H1 (cell line): ENCODE results near the gene RPGRIP1. TPM values are rescaled to one million over a fixed set of nuclear protein-coding genes. Genes with fewer than 3 reads are reported as not detected.

Source experiments
- CTCF ChIA-PET: fragments of 300-600 bp; sonication (Branson Sonifier 250); formaldehyde crosslinking; loops from one replicate; lab custom pipeline; 2021; ENCODE audit not compliant: partially characterized antibody; lab: Charles Lee
- POLR2A ChIA-PET: fragments of 300-600 bp; sonication (Branson Sonifier 250); formaldehyde crosslinking; loops from one replicate; lab custom pipeline; 2021; ENCODE audit warnings: inconsistent platforms; ENCODE audit not compliant: partially characterized antibody; lab: Charles Lee
- DNase-seq, 2 experiments: peaks; one replicate each; pipeline versions ENCODE4 v3.0.0 to v3.0.0-alpha.2; 2010 to 2022; ENCODE audit warnings: low spot score in 2 of 2, low read depth in 1 of 2, mixed read lengths in 1 of 2
- FAIRE-seq: peaks from 2 replicates; lab custom pipeline; 2011; peaks lifted over from hg19 to GRCh38; lab: Jason Lieb, UNC
- H2AFZ ChIP-seq: 2 replicates; pipeline ENCODE4 v1.8.1; 2012; ENCODE audit warnings: low read length, inconsistent platforms
- H2AK5ac ChIP-seq: 2 replicates; pipeline ENCODE4 v1.6.1; 2013; ENCODE audit warnings: low read depth, low read length
- H2BK120ac ChIP-seq: replicated peaks from 2 replicates; pipeline ENCODE3; 2013; ENCODE audit warnings: low read depth, low read length, inconsistent platforms
- H2BK12ac ChIP-seq: 2 replicates; pipeline ENCODE4 v1.6.1; 2013; ENCODE audit warnings: low read depth, low read length
- H2BK15ac ChIP-seq: 2 replicates; pipeline ENCODE4 v1.6.1; 2013; ENCODE audit warnings: low read length
- H2BK20ac ChIP-seq: 2 replicates; pipeline ENCODE4 v1.6.1; 2013; ENCODE audit warnings: low read length
- H2BK5ac ChIP-seq: 2 replicates; pipeline ENCODE4 v1.6.1; 2013; ENCODE audit warnings: low read depth, low read length
- H3K14ac ChIP-seq: 2 replicates; pipeline ENCODE4 v1.6.1; 2013; ENCODE audit warnings: inconsistent platforms; ENCODE audit not compliant: insufficient read length
- H3K18ac ChIP-seq: 2 replicates; pipeline ENCODE4 v1.6.1; 2013; ENCODE audit warnings: low read length; ENCODE audit errors: extremely low read depth
- H3K23ac ChIP-seq: 2 replicates; pipeline ENCODE4 v1.6.1; 2013; ENCODE audit warnings: inconsistent platforms; ENCODE audit not compliant: insufficient read length
- H3K23me2 ChIP-seq: 2 replicates; pipeline ENCODE4 v1.6.1; 2013; ENCODE audit warnings: low read depth, low read length
- H3K27ac ChIP-seq: 2 replicates; pipeline ENCODE4 v1.6.1; 2011; ENCODE audit warnings: low read depth, low read length, inconsistent platforms
- H3K27me3 ChIP-seq, 4 experiments: replicated peaks in 1 of 4; 1 replicate in 1 of 4; 2 replicates in 3 of 4; pipeline versions ENCODE4 v1.6.1 to v1.8.1; 2011 to 2013; ENCODE audit warnings: low read length in 3 of 4, mild to moderate bottlenecking in 3 of 4, inconsistent platforms in 2 of 4, mixed read lengths in 2 of 4, moderate library complexity in 1 of 4; ENCODE audit not compliant: control insufficient read depth in 3 of 4, insufficient read depth in 3 of 4; ENCODE audit errors: extremely low read depth in 1 of 4
- H3K36me3 ChIP-seq, 4 experiments: 2 replicates each; pipeline versions ENCODE4 v1.6.1 to v1.8.1; 2011 to 2013; ENCODE audit warnings: mild to moderate bottlenecking in 4 of 4, low read length in 3 of 4, moderate library complexity in 2 of 4, control low read depth in 1 of 4, inconsistent platforms in 1 of 4; ENCODE audit not compliant: insufficient read depth in 4 of 4, control insufficient read depth in 2 of 4
- H3K4ac ChIP-seq: replicated peaks from 2 replicates; pipeline ENCODE3; 2013; ENCODE audit warnings: low read length, low read depth, mixed read lengths, inconsistent platforms; ENCODE audit not compliant: insufficient read length
- H3K4me1 ChIP-seq, 4 experiments: replicated peaks in 1 of 4; 1 replicate in 1 of 4; 2 replicates in 3 of 4; pipeline versions ENCODE4 v1.6.1 to v1.8.1; 2011 to 2013; ENCODE audit warnings: low read length in 3 of 4, inconsistent platforms in 2 of 4, mixed read lengths in 1 of 4; ENCODE audit not compliant: insufficient read depth in 4 of 4, control insufficient read depth in 3 of 4
- H3K4me2 ChIP-seq, 2 experiments: 2 replicates each; pipeline versions ENCODE4 v1.6.1 to v1.8.1; 2011 to 2013; ENCODE audit warnings: low read depth in 2 of 2, low read length in 2 of 2, control low read depth in 1 of 2, inconsistent platforms in 1 of 2, mild to moderate bottlenecking in 1 of 2; ENCODE audit not compliant: insufficient read depth in 1 of 2
- H3K4me3 ChIP-seq, 4 experiments: fragments of 200-600, 300-600 bp in 1 of 4; sonication (generic), shearing (Covaris generic), sonication (Bioruptor Twin) in 1 of 4; 2 replicates each; pipeline versions ENCODE4 v1.5.1 to v1.8.1; 2011 to 2016; ENCODE audit warnings: low read length in 4 of 4, low read depth in 3 of 4, control low read depth in 2 of 4, inconsistent platforms in 2 of 4, mild to moderate bottlenecking in 2 of 4, mixed read lengths in 1 of 4, moderate library complexity in 1 of 4; ENCODE audit not compliant: insufficient read depth in 2 of 4; ENCODE audit errors: extremely low read depth in 1 of 4
- H3K56ac ChIP-seq: replicated peaks from 2 replicates; pipeline ENCODE3; 2013; ENCODE audit warnings: low read depth, mild to moderate bottlenecking, mixed read lengths, low read length, inconsistent platforms; ENCODE audit not compliant: insufficient read length
- H3K79me1 ChIP-seq: 2 replicates; pipeline ENCODE4 v1.6.1; 2013; ENCODE audit warnings: low read depth, low read length, control low read depth
- H3K79me2 ChIP-seq, 2 experiments: 2 replicates each; pipeline versions ENCODE4 v1.6.1 to v1.8.1; 2012 to 2013; ENCODE audit warnings: low read length in 2 of 2, mild to moderate bottlenecking in 2 of 2, inconsistent platforms in 1 of 2; ENCODE audit not compliant: insufficient read depth in 2 of 2, control insufficient read depth in 1 of 2
- H3K9ac ChIP-seq, 4 experiments: replicated peaks in 1 of 4; 1 replicate in 1 of 4; 2 replicates in 3 of 4; pipeline versions ENCODE4 v1.6.1 to v1.8.1; 2011 to 2013; ENCODE audit warnings: low read depth in 3 of 4, low read length in 3 of 4, control low read depth in 2 of 4, mild to moderate bottlenecking in 2 of 4, moderate library complexity in 2 of 4, inconsistent platforms in 1 of 4; ENCODE audit errors: extremely low read depth in 1 of 4
- H3K9me3 ChIP-seq, 2 experiments: 2 replicates each; pipeline versions ENCODE4 v1.6.1 to v1.8.1; 2012 to 2013; ENCODE audit warnings: mild to moderate bottlenecking in 2 of 2, moderate library complexity in 2 of 2, control low read depth in 1 of 2, inconsistent platforms in 1 of 2, low read depth in 1 of 2, low read length in 1 of 2, mixed read lengths in 1 of 2; ENCODE audit not compliant: insufficient read depth in 2 of 2
- H4K20me1 ChIP-seq, 2 experiments: replicated peaks in 1 of 2; 2 replicates each; pipeline versions ENCODE3 to v1.8.1; 2011 to 2013; ENCODE audit warnings: inconsistent platforms in 2 of 2, low read length in 2 of 2, mild to moderate bottlenecking in 1 of 2; ENCODE audit not compliant: insufficient read depth in 2 of 2, control insufficient read depth in 1 of 2
- H4K5ac ChIP-seq: 2 replicates; pipeline ENCODE4 v1.6.1; 2013; ENCODE audit warnings: low read length, low read depth, mixed read lengths, inconsistent platforms; ENCODE audit not compliant: insufficient read length
- H4K8ac ChIP-seq: 2 replicates; pipeline ENCODE4 v1.8.0; 2013; ENCODE audit warnings: mild to moderate bottlenecking, moderate library complexity, low read length, inconsistent platforms; ENCODE audit not compliant: insufficient read depth; ENCODE audit errors: extremely low read depth
- H4K91ac ChIP-seq: replicated peaks from 2 replicates; pipeline ENCODE3; 2013; ENCODE audit warnings: low read length, mixed read lengths, inconsistent platforms; ENCODE audit not compliant: insufficient read length
- CHD1 ChIP-seq: IDR thresholded peaks from 2 replicates; pipeline ENCODE4 v1.6.1; 2012; ENCODE audit warnings: low read depth, low read length, improper control_type of control experiment
- FOSL1 ChIP-seq: IDR thresholded peaks from 2 replicates; pipeline ENCODE4 v1.6.1; 2011; ENCODE audit warnings: mild to moderate bottlenecking, low read depth, low read length, moderate library complexity; ENCODE audit not compliant: insufficient read depth
- POLR2A ChIP-seq, 2 experiments: IDR thresholded peaks; 1 replicate in 1 of 2; 2 replicates in 1 of 2; pipeline ENCODE4 v1.6.1; 2011; ENCODE audit warnings: low read depth in 2 of 2, low read length in 2 of 2, mild to moderate bottlenecking in 2 of 2; ENCODE audit errors: control extremely low read depth in 1 of 2
- TCF12 ChIP-seq: IDR thresholded peaks from 2 replicates; pipeline ENCODE4 v1.6.1; 2011; ENCODE audit warnings: low read depth, mild to moderate bottlenecking, low read length
- WGBS, 2 experiments: shearing (Covaris generic) in 1 of 2; methylation state at CpG; one replicate each; pipeline versions ENCODE4 v1.1.6 to v1.1.7; 2013 to 2015; ENCODE audit warnings: low lambda C conversion rate in 2 of 2, mixed read lengths in 2 of 2, inconsistent platforms in 1 of 2, low coverage in 1 of 2, missing lambda C conversion rate in 1 of 2; ENCODE audit not compliant: insufficient replicate concordance in 2 of 2, insufficient coverage in 1 of 2, insufficient read length in 1 of 2; ENCODE audit errors: extremely low coverage in 1 of 2, missing lambda C conversion rate in 1 of 2; 5-methylcytosine and 5-hydroxymethylcytosine counted together
- polyA plus RNA-seq, 7 experiments: library from polyadenylated mRNA; depleted of rRNA in 3 of 7; stranded (reverse) in 5 of 7; unstranded in 2 of 7; fragments of >200 nt in 5 of 7; fragments of 200-250 nt in 2 of 7; gene quantifications; 1 replicate in 5 of 7; 2 replicates in 1 of 7; 4 replicates in 1 of 7; pipeline versions ENCODE4 v1.2.1 to v1.2.3, GENCODE V29; 2011 to 2013; ENCODE audit warnings: missing spikeins in 2 of 7, mixed read lengths in 2 of 7
- total RNA-seq: library from RNA; stranded (reverse); fragmentation: NEBNext Ultra II Directional; extraction: Animal tissue kit (Norgen Biotek cat#: 25700); gene quantifications from 2 replicates; pipeline ENCODE4 v1.2.1, GENCODE V29; 2021

The RPGRIP1 gene
- total and polyA plus RNA-seq, 2 of the 8 experiments (the other 6 are each of a cell fraction or from before 2014, with no cell fraction given): 0.36 to 0.65 TPM

GRCh38 chr14:21236948-21237797 is 42.7 kb upstream of the RPGRIP1 start:
- WGBS, 2 experiments: 91% methylated on average over 6 of the region's 6 CpGs; no CpG with 5 or more reads in 1 of the 2 experiments

More at GRCh38 chr14:21236948-21237797, 42.7 kb upstream of the RPGRIP1 start:
- Histone ChIP-seq H3K9me3 (no peaks in the 10 kb centered on the region), H3K79me1 (0 out of 2 replicates have a peak, but pooled peaks cover 2% of the 10 kb centered on the region), H3K4me1 (no peaks in the 10 kb centered on the region; a peak in 1 of 7 replicates), H3K27me3 (no peaks in the 10 kb centered on the region), H3K79me2 (peaks cover 23 to 100% of the 10 kb centered on the region in 2 experiments), H2BK120ac (no peak overlapping the region), H3K23ac (no peak overlapping the region), H2BK5ac (no peak overlapping the region), H3K4me3 (no peak overlapping the region), H3K4me2 (no peak overlapping the region), H2BK15ac (no peak overlapping the region), H3K36me3 (peaks cover 5 to 86% (median 23%) of the 10 kb centered on the region in 4 experiments), H2BK12ac (no peak overlapping the region), H3K9ac (no peak overlapping the region), H2AK5ac (no peak overlapping the region), H3K14ac (no peak overlapping the region), H4K91ac (no peak overlapping the region), H2AFZ (no peak overlapping the region), H3K56ac (no peak overlapping the region), H4K5ac (no peak overlapping the region), H3K23me2 (no peaks in the 10 kb centered on the region), H3K27ac (no peak overlapping the region), H2BK20ac (no peak overlapping the region), H4K8ac (no peak overlapping the region), H3K4ac (no peak overlapping the region), H4K20me1 (peaks cover 21 to 29% of the 10 kb centered on the region in 2 experiments), H3K18ac (no peak overlapping the region)
- ChIA-PET CTCF (no interaction called here), POLR2A (interaction anchor here (0.7 to 24.2 kb wide), 9 partner anchors 9 to 97 kb away, joined by 3 to 836 read pairs (median 5); no protein-coding TSS in a partner anchor)
- FAIRE-seq (no peak), DNase-seq (no peak)
- TF ChIP-seq FOSL1 (no peak), POLR2A (IDR thresholded peaks at IDR 0.05; ENCODE audit: control extremely low read depth in 1 of 2, low read depth in 2 of 2, low read length in 2 of 2) (peak in 1 of 2 experiments; percentile 53; a peak in 1 of 3 replicates), TCF12 (no peak), CHD1 (no peak)
